Gastroesophageal sphincter (tissue), 3 donors: Measurements from ENCODE around the gene TIMM8A.

Source experiments
- CTCF ChIP-seq, 4 experiments: fragments of 200-600 bp in 2 of 4; fragments of 450-650 bp in 2 of 4; sonication (generic) in 1 of 4; IDR thresholded peaks; one replicate each; pipeline ENCODE4 v1.5.1; 2017 to 2019; ENCODE audit warnings: antibody characterized with exemption in 4 of 4, mild to moderate bottlenecking in 2 of 4, moderate library complexity in 2 of 4
- EP300 ChIP-seq: sonication (generic); formaldehyde crosslinking; IDR thresholded peaks from one replicate; pipeline ENCODE4 v1.6.1; 2017; ENCODE audit warnings: antibody characterized with exemption, mild to moderate bottlenecking
- POLR2A ChIP-seq, 2 donors: fragments of 450-650 bp; IDR thresholded peaks; one replicate each; pipeline ENCODE4 v1.6.1; 2017; ENCODE audit warnings: antibody characterized with exemption in 2 of 2, mild to moderate bottlenecking in 2 of 2, moderate library complexity in 1 of 2
- POLR2AphosphoS5 ChIP-seq: sonication (generic); formaldehyde crosslinking; IDR thresholded peaks from one replicate; pipeline ENCODE4 v1.6.1; 2017; ENCODE audit warnings: antibody characterized with exemption

- no peak for TF ChIP-seq CTCF (IDR thresholded peaks at IDR 0.05)
- peak; percentile 57 for TF ChIP-seq POLR2AphosphoS5
- TF ChIP-seq POLR2A (IDR thresholded peaks at IDR 0.05): peak; percentile 15 to 28
- no peak for TF ChIP-seq EP300
Observed at GRCh38 chrX:101348452-101349192, at the start of gene TIMM8A.
